GM19035 (cell line): Measurements from ENCODE around the gene FMR1.
A peak's percentile ranks its signal among the peaks of the same experiment; 100 is the strongest.

Experiments
- ATAC-seq: cut with Tn5 transposase; IDR thresholded peaks from one replicate; pipeline ENCODE4 v1.9.1; 2021; ENCODE audit not compliant: unreplicated experiment

Gene FMR1

DNA sequence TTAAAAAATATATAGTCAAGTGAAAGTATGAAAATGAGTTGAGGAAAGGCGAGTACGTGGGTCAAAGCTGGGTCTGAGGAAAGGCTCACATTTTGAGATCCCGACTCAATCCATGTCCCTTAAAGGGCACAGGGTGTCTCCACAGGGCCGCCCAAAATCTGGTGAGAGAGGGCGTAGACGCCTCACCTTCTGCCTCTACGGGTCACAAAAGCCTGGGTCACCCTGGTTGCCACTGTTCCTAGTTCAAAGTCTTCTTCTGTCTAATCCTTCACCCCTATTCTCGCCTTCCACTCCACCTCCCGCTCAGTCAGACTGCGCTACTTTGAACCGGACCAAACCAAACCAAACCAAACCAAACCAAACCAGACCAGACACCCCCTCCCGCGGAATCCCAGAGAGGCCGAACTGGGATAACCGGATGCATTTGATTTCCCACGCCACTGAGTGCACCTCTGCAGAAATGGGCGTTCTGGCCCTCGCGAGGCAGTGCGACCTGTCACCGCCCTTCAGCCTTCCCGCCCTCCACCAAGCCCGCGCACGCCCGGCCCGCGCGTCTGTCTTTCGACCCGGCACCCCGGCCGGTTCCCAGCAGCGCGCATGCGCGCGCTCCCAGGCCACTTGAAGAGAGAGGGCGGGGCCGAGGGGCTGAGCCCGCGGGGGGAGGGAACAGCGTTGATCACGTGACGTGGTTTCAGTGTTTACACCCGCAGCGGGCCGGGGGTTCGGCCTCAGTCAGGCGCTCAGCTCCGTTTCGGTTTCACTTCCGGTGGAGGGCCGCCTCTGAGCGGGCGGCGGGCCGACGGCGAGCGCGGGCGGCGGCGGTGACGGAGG is at the start of gene FMR1:
Gene FMR1 (plus strand): TSS at position 728 of the 831 bp plus-strand sequence. CDS start 261 bp downstream, outside the sequence.
- ATAC-seq = peak; percentile 84

DNA sequence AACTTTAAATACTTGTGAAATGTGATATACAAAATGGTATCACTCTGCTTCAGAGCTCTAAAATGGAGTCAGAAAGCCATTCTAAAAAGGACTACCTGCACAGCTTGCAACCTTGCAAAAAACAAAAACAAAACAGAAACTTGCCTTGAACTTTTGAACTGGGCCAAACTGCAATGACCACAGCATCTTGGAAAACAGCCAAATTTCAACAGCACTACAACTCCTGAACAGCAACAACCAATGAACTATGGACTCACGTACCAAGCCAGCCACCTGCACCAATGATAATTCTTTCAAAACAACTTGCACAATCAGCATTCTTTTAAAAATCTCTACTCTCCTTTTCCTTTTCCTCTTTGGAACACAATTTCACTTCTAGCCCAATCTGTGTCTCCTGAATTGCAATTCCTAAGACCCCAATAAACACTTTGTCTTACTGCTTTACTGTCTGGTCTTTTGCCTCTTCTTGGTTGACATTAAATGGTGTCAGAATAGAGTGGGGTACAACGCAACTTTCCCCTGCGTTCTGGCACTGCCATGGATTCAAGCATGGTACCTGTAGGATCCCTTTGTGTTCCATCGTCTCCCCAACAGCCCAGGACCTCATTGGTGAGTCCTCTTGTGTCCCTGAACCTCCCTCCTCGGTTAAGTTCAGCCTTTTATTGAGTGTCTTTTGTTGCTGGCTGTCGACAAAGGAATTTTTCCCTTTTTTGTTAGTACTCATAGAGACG is 35.7 kb upstream of the FMR1 start:
- peak; percentile 96 for ATAC-seq

DNA sequence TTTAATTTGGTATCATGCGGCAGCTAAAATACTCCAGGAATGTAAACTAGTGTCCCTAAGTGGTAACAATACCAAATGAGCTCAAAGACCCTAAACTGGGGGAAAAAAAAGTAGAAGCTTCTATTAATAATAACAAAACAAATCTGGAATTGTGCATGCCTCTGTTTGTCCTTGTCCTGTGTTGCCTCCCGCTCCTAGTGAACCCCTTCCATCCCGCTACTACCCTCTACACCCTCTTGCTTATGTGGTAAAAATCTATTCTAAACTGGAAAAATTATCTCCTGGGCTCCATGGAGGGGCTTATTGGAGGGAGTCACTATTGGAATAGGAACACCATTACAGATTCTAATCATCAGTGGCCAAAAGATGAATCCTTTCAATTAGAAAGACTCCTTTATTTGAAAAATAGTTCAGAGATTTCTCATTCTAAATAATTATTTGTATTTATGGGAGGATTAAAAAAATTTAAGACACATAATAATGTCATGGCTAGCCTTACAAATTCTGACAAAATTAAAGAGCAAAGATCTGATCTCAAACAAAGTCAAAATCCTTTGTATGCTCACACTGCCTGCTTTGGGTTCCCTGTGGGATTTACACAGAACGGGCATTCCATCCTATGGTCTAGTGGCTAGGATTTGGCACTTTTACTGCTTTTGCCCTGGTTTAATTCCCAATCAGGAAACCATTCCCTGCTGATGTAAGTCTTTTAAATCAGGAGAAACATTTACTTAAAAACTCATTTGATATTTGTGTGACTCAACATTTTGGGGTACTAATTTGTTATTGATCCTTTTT is 34.7 kb upstream of the FMR1 start:
- ATAC-seq = no peak

DNA sequence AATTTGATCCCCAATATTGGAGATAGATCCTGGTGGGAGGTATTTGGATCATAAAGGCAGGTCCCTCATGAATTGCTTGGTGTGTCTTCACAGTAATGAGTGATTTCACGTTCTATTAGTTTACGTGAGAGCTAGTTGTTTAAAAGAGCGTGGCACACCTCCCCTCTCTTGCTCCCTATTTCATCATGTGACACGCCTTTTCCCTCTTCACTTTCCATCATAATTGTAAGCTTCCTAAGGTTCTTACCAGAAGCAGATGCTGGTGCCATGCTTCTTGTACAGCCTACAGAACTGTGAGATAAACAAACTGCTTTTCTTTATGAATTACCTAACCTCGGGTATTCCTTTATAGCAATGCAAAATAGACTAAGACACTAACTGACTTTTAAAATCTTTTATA is 34.0 kb upstream of the FMR1 start:
- no peak for ATAC-seq

DNA sequence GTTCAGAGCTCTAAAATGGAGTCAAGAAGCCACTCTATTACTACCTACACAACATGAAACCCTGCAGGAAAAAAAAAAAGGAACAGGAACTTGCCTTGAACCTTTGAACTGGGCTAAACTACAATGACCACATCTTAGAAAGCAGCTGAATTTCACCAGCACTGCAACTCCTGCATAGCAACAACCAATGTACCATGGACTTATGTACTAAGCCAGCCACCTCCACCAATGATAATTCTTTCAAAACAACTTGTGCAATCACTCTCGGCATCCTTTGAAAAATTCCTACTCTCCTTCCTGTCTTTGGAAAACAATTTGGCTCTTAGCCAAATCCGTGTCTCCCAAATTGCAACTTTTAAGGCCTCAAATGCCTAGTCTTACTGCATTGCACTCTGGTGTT is 26.8 kb upstream of the FMR1 start:
- peak; percentile 65 for ATAC-seq

DNA sequence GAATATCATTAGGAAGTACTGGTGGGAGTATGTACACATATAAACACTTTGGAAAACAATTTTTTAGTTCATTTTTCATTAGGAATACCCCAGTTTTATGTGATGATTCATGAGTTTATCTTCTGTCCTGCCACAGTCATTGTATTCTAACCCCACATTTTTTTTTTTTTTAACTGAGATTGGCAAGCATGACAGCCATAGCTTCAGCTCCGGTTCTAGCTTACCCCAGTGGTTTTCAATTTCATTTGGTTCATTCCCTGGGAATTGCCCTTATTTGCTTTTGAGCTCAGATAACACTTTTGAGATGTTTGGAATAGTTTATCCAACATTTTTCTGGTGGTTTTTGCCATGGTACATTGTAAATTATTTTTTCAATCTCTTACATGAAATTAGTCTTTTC is 21.0 kb upstream of the FMR1 start:
- ATAC-seq = no peak

DNA sequence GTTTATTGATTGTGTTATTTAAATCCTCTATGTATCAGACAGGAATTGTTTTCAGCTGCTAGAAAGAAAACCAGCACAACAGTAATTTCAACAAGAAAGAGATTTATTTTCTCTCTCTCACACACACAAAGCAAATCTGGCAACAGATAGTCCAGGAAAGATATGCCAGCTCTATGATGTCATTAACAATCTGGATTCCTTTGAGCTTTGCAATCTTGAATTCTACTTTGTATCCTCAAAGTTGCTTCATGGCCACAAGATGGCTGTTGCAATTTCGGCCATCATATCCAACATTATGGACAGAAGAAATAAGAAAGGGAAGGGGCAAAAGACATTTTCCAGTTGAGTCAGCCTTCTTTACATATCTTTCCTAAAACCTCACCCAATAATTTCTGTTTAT is 19.8 kb upstream of the FMR1 start:
- no peak for ATAC-seq

DNA sequence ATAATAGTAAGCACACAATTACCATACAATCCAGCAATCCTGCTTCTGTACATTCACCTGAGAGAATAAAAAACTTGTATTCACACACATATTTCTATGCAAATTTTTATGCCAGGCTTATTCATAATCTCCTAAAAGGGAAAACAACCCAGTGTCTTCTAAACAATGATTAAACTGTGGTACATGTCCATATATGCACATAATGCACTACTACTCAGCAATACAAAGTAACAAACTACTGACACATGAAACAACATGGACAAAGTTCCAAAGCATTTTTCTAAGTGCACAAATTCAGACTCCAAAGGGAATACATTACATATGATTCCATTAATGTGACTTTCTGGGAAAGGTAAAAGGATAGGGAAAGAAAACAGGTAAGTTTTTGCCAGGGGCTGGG is 18.0 kb upstream of the FMR1 start:
- ATAC-seq = no peak

DNA sequence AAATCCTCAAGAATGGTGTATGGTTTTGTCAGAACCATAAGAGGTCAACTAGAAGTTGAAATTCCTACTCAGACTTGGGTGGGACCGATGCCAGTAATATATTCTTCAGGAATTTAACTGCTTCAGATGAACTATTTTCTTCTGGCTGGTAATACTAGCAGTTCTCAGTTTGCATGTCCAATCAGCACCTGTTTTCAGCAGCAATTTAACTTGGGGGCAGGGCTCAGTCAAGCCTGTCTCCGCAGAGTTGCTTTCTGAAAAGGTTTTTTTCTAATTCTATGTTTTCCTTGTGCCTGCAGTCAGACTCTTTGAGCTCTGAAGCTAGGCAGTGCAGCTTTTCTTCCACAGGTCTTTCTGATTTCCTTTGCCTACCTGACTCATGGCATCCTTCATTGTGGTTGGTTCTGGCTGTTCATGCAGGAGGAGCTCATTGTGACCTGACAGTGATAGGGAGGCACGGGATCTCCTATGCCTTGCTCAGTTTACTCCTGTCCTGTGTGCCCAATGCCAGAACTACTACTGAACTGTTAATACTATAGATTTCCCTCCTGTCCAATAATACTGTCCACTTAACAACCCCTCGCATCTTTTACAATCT is 17.3 kb upstream of the FMR1 start:
- no peak for ATAC-seq

DNA sequence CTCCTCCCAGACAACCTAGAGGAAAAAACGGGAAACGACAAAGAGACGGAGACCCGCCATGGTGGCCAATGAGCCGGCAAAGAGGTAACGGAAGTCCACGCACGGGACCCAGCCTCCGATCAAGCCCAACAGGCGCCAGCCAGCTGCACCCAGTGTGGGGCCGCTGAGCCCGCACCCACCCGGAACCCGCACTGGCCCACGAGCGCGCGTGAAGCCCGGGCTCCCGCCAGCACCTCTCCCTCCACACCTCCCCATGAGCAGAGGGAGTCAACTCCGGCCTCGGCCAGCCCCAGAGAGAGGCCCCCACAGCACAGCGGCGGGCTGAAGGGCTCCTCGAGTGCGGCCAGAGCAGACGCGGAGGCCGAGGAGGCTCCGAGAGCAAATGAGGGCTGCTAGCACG is 14.6 kb upstream of the FMR1 start:
- ATAC-seq = no peak

DNA sequence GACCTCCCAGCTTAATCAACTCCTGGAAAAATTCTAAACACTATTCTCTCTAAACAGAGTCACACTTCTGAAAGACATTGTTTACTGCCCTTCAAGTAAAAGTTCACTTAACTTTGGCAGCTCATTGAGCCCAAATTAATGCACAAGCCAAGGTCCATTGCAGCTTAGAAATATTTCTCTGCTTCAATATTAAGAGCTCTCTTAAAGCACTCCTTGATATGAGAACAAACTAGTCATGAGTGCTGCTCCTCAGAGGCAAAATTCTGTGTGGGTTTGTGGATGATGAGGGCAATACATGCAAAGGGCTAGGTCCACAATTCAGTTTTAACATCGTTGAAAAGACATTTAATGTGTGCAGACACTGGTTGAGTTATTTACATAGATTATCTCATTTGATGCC is 12.8 kb upstream of the FMR1 start:
- no peak for ATAC-seq

DNA sequence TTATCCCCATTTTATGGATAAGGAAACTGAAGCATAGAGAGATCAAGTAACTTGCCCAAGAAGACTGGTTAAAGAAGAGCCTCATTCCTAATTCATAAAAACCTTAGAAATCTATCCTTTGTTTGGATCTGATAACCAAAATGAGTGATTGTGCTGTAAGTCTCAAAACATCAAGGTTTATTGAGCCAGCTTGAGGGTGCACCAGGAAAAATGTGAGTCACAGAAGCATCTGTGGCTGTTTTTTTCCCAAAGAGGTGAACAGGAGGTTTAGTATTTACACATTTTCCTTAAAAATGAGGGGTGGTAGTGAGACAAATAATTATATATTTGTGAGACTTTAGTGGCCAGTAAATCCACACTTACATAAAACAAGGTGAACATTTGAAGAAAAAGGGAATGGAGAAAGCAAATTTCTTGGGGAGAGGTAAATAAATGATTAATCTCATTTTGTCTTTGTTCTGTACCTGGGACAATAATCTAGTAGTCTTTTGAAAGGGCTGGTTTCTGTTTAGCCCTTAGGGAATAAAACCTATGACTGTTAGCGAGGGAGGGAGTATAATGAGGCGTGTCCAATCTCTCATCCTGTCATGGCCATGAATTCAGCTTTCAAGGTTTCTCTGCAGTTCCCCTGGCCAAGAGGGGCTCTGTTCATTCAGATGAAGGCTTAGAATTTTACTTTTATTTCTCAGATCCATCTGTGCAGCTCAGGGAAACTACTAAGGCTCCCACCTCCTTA is 12.2 kb upstream of the FMR1 start:
- peak; percentile 70 for ATAC-seq

DNA sequence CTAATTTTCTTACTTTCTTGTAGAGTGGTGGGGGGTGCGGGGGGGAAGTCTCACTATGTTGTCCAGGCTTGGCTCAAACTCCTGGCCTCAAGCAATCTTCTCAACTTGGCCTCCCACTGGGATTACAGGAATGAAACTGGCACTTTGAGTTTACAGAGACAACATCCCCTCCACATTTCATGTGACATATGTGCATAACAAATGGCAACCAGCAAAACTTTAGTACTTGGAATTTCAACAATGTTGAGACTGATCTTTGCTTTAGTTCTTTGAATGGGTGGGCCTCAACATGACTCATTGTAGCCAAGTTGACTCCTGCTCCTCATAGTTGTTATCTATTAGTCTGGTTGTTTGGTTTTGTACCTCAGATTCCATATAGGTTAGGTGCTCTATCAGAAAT is 11.4 kb upstream of the FMR1 start:
- no peak for ATAC-seq

DNA sequence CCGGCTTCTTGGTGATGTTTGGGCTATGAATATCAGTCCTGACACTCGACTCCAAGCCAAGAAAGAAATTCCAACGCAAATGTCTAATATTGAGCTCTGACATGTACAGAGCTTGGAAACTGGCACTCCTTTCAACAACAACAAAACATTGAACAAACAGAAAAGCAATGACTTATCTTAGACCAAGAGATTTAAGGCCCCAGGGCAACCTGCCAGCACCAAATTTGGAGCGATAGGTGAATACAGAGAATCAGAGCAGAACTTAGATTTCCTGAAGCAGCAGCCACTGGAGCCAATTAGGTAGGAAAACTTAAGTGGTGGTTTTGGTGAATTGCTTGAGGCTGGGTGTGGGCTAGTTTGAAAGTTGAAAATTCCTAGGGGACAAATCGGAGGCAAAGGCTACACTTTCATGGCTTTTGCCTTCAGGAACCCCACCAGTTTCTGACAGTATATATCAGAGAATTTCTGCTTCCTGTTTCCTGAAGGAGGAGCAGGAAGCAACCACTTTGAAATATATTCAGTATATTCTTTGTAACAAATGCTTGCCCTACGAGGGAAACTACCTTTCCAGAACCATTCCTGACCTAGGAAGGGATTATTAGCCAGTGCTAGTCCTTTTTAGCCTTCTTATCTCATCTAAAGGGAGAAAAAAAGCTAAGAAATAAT is 10.1 kb upstream of the FMR1 start:
- no peak for ATAC-seq

DNA sequence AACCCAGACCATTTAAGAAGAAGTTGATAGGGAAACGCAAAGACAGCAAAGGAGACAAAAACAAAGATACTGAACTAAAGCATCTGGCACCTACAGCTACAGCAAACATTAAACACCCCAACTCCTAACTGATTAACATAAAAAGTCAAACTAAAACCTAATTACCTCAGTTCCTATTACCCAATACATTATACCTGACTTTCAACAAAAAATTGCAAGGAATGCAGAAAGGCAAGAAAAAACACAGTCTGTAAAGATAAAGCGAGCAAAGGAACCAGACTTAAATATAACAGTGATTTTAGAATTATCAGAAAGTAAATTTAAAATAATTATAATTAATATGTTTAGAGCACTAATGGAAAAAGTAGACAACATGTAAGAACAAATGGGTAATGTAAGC is 9.4 kb upstream of the FMR1 start:
- no peak for ATAC-seq

DNA sequence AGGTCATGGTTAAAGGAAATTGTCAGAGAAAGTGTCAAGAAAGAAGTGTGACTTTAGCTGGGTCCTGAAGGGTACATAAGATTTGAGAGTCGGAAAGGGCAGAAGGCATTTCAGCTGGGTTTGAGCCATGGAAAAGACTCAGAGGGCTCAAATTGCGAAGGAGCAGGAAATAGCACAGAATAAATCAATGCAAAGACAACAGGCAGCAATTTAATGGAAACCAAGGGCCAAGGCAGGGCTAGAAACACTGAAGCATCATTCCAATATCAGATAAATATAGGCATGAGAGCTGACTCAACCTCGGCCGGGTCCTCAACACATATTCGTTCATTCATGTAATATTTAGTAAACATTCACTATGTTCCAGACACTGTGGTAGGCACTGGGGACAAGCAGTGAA is 3.6 kb upstream of the FMR1 start:
- no peak for ATAC-seq

DNA sequence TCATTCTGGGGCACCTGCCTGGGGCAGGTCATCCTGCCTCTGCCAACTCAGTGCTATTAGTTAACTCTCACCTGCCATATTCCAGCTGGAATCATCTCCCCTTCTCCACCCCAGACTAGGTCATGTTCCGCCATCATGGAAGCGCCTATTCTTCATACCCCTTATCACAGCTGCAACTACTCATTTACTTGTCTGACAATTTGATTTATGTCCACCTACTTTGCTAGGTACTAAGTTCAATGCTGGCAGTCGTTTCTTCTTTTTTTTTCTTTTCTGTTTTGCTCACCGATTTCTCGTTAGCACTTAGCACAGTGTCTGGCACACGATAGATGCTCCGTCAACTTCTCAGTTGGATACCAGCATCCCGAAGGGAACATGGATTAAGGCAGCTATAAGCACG is 1.1 kb upstream of the FMR1 start:
- ATAC-seq = no peak

DNA sequence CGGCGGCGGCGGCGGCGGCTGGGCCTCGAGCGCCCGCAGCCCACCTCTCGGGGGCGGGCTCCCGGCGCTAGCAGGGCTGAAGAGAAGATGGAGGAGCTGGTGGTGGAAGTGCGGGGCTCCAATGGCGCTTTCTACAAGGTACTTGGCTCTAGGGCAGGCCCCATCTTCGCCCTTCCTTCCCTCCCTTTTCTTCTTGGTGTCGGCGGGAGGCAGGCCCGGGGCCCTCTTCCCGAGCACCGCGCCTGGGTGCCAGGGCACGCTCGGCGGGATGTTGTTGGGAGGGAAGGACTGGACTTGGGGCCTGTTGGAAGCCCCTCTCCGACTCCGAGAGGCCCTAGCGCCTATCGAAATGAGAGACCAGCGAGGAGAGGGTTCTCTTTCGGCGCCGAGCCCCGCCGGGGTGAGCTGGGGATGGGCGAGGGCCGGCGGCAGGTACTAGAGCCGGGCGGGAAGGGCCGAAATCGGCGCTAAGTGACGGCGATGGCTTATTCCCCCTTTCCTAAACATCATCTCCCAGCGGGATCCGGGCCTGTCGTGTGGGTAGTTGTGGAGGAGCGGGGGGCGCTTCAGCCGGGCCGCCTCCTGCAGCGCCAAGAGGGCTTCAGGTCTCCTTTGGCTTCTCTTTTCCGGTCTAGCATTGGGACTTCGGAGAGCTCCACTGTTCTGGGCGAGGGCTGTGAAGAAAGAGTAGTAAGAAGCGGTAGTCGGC is 528 bp downstream of the FMR1 start:
- ATAC-seq = peak; percentile 25

DNA sequence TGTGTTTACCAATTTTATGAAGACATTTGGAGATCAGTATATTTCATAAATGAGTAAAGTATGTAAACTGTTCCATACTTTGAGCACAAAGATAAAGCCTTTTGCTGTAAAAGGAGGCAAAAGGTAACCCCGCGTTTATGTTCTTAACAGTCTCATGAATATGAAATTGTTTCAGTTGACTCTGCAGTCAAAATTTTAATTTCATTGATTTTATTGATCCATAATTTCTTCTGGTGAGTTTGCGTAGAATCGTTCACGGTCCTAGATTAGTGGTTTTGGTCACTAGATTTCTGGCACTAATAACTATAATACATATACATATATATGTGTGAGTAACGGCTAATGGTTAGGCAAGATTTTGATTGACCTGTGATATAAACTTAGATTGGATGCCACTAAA is 1.9 kb downstream of the FMR1 start:
- no peak for ATAC-seq
